GM19025 (cell line): ENCODE results near the gene AOX1.
"Not testable (repeated sequence)": the region's sequence is repeated elsewhere in the genome, so short reads cannot be mapped to it uniquely, and the experiment has no call there.

ENCODE experiments used
- ATAC-seq: cut with Tn5 transposase; IDR thresholded peaks from one replicate; pipeline ENCODE4 v1.9.1; 2021; ENCODE audit warnings: mild to moderate bottlenecking, low read depth, moderate library complexity; ENCODE audit not compliant: unreplicated experiment

AOX1 gene

DNA sequence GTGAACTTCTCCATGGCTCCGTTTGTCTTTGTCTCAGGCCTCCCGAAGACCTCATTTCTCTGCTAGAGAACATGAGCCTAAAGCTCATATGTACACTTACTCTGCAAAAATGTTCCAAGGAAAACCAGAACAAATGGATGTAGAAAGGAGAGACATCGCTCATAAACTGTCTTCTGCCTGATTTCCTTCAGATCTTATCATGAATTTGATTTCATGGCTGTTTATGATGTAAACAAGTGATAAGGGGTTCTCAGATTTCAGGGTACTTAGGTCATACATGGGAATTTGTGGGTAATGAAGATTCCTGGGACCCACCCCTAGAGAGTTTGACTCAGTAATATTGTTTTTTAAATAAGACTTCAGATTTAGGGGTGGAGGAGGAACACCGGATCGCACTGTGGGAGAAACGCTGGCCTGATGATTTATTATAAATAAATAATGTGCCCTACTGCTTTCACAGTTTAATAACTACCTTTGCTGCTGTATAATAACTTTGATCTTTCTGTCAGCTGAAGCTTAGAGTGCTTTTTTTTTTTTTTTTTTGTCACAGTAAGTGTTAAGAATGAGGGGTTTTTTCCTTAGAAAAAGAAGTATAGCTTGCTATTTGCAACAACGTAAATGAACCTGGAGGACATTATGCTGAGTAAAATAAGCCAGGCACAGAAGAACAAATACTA is 14.9 kb downstream of the AOX1 start:
- ATAC-seq = no peak

DNA sequence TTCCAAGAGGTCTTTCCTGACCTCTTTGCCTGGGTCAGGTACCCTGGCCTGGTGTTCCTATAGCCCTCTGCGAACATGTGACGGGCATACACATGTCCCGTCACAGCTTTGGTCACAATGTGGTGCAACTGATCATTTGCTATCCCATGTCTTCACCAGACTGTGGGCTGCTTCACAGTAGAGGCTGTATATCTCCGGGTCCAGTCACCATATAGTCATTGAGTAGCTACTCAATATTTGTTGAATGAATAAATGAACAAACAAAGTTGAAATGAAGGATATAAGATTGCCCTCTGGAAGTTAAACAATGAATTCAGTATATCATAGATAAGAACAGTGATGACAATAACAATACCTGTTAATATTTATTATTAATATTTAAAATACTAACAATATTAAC is 16.8 kb downstream of the AOX1 start:
- ATAC-seq = no peak

DNA sequence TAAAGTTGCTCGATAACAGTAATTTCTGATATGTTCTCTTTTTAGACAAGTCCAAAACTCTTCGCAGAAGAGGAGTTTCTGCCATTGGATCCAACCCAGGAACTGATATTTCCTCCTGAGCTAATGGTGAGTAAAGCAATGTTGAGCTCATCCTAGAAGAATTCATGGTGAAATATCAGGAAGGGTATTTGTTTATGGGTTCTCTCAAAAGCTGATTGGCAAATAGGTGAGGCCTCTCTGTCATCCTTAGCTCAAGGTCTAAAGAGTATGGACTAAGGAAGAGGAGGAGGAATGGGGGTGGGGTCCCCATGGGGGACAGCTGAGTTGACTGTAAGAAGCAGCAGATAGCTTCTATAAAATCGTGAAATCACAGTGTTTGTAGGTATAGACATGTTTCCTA is 18.2 kb downstream of the AOX1 start:
- ATAC-seq = no peak

DNA sequence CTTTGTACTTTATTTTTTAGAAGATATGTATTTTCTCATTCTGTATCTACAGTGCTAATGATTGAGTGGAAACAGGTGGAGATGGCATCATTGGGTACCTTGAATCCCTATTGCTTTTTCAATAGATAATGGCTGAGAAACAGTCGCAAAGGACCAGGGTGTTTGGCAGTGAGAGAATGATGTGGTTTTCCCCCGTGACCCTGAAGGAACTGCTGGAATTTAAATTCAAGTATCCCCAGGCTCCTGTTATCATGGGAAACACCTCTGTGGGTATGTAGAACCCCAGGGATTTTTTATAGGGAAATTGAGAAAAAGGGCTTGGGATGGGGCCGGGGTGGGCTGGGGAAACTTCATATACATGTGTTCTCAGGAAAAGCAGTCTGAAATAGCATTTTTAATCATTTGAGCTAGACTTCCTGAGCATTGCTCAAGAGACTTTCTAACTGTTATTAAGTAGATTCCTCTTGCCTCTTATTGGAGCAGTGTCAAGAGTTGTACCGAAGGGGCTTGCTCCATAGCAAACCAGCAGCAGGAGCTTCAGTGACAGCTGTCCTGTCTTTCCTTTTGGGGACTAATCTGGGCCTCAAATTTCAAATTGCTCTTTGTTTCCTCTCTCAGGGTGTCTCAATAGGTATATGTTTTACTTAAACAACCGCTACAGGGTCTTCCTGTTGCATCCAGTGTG is 18.9 kb downstream of the AOX1 start:
- no peak for ATAC-seq

DNA sequence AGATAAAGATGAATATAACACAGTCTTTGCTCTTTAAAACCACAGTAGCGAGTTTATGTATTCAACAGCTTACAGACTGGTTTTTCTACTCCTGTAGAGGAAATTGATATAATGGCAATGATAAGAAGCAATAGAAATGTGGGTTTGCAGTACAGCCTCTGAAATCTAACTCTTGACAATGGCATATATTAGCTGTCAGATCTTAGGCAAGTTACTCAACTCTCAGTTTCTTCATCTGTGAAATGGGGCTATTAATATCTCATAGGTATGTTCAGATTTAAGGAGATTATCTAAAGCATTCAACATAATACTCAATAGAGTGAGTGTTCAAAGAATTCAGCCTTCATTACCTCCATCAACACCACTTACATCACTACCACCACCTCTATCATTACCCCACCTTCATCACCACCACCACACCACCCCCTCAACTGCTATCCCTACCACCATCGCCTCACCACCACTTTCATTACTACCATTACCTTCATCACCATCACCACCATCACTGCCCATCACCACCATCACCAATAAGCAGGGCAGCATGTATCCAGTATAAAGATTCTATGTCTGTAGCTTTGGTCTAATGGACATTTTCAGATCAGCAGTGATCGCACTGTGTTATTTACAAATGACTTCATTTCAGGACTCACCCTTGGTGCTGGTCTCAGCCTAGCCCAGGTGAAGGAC is 22.7 kb downstream of the AOX1 start:
- no peak for ATAC-seq

DNA sequence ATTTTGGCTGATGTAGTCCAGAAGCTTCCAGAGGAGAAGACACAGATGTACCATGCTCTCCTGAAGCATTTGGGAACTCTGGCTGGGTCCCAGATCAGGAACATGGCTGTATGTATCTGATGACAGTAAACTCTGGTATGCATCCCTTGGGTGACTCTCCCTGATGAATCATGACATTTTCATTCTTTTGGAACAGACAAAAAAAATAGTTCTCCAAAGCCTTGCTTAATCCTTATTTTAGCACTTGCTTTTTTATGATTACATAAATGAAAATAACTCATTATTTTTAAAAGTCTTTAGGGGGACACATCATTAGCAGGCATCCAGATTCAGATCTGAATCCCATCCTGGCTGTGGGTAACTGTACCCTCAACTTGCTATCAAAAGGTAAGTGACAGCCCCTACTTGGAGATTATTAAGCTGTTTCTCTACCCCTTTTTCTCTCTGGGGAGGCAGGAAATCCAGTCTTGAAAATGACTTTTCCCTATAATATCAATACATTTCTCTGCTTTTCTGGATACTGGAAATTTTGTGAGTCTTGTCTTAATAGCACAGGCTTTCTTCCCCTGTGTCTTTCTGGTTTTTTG is 23.3 kb downstream of the AOX1 start:
- ATAC-seq = no peak

DNA sequence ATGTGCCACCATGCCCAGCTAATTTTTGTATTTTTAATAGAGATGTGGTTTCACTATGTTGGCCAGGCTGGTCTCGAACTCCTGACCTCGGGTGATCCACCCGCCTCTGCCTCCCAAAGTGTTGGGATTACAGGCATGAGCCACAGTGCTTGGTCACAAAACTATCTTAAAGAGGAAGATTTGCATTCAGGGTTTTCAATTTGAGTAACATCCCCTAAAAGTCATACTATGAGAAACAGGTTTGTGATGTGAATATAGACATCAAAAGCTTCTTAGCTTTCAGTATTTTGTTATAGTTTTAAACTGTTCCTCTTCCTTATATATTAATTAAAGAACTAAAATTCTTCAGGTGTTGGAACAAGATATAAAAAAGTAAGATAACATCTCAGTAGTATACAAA is 24.4 kb downstream of the AOX1 start:
- not testable (repeated sequence) for ATAC-seq

DNA sequence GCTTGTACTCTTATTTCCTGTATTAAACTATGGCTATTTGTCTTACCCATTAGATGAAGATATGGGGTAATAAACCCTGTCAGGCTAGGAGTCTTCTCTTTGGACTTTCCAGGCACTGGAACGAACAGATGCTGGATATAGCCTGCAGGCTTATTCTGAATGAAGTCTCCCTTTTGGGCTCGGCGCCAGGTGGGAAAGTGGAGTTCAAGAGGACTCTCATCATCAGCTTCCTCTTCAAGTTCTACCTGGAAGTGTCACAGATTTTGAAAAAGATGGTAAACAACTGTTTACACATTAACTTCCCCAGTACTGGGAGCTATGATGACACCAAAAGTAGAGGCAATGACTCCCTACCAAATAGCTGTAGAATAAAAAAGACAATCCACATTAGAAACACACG is 27.9 kb downstream of the AOX1 start:
- no peak for ATAC-seq

DNA sequence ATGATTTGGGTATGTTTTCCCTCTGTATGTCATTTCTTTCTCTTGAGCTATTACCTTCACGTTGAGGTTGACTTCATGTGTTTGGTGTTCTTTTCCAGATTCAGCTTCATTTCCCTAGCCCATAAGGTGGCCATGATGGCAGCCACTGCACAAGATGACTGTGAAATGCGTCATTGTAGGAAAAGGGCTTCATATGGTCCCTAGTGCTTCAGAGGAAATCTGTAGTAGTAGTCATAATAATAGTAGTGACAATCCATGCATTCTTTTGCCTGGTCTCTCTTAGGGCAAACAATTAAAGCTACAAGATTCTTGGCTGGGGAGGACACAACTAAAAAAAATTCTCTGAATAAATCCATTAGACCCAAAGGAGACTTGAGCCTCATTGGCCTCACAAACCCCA is 28.4 kb downstream of the AOX1 start:
- ATAC-seq = no peak

DNA sequence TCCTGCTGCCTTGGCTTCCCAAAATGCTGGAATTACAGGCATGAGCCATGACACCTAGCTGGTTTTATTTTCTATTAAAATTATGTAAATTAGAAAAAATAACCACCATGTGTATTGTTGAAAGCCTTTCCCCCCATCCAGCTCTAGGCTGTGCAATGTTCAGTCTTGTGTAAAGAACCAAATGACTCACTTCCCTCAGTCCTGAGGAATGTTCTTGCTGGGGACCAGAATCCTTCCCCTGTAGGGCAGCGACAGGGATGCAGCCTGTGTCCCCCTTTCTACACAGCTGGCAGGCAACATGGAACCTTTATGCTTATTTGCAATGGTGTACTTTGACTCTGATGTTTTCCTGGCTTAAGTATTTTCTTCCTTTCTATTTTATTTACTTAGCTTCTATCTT is 29.4 kb downstream of the AOX1 start:
- ATAC-seq = no peak

DNA sequence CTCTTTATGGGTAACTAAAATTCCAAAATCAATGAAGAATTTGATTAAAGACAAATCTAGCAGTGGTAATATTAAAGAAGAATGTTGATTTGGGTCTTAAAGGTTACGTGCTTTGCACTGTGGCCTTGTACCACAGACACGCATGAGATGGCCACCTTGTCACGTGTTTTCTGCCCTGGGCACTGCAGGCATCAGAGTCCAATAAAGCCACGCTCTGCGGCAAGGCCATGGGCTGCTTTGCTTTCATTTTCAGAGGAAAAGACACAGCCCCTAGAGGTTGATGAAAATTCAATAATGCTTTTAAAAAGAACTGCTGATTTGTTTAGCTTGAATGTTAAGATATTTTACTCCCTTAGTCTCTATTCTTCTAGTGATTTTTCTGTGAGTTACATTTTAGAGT is 30.4 kb downstream of the AOX1 start:
- ATAC-seq = no peak

DNA sequence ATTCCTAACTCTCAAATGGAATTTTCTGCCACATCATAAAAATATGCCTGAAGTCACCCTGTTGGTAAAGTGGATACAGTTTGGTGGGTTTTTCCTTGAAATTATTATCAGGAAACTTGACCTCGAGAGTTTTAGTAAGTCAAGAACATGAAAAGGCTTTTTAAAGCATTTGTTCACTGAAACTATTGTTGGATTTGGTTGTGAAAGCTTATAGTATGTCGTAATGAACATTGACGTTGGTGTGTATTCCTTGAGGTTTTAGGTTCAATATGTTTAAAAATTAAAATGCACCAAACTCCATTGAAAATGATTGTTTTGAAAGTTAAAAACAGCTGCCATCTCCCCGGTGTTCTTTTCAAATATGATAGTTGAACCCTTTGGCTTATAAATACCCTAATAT is 30.8 kb downstream of the AOX1 start:
- ATAC-seq = no peak

DNA sequence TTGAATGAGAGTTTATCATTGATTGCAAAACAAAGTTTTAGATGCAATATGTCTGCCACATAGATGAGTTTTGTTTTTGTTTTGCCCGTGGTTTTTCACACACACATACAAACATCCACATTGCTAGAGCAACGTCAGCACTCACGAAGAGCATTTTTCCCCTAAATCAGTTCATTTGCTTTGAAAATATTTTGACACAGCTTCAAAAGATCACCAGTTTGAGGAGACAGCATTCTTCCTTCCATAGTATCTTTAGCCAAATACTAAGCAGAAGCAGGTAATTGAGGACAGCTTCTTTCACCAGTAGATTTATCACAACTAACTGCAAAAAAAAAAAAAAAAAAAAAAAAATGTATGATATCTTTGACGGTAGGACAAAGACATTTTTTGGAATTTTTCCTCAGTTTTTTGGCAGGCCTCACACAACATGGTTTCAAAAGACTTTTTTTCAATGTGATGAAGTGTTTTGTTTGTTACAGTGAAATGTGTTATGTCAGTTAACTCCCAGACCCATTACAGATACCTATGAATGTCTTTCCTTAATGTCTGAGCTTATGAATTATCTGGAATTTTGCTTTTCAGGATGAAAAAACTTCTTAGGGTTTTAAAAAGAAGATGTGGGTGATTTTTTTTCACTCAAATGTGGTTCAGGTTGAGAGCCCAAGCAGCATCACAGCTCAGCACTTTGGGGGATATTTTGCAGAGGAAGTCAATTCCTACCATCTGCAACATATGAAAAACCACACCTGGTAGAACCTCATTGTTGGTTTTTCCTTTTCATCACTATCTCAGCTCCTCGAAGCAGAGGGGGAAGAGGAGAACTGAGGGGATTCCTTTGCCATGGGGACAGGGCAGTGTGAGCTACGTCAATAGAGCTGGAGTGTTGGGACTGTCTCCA is 31.6 kb downstream of the AOX1 start:
- ATAC-seq = no peak

DNA sequence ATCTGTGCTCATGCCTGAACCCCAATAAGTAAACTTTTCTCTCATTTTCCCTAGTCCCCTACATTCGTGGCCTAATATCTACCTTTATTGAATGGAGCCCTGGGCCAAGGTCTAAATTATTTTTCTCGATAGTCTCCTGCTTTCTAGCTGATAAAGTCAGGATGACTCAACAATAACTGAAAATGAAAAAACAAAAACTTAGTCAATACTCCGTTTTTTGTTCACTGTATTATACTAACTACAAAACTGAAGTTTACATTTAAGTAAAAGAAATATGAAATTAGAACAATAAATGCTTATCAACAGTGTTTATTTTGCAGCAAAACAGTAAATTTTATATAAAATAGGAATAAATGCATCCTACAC is 32.2 kb downstream of the AOX1 start:
- no peak for ATAC-seq

DNA sequence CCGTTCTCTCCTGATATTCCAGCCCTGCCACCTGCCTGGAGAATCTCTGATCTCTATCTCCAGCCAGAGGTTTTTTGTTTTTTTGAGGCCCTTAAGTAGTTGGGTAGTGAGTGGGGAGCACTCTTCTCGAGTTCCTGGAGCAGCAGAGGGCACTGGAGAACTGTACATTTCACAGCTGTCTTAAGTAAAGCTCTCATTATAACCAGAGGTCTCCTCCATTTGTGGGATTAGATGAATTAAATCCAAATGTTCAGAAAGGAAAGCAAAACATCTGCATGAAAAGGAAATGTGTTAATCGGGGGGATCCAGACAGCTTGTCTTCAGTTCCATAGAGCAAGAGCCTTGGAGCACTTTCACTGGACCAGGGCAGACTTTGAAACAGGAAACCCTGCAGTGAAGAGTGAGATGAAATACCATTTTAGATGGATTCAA is 32.8 kb downstream of the AOX1 start:
- ATAC-seq = no peak

DNA sequence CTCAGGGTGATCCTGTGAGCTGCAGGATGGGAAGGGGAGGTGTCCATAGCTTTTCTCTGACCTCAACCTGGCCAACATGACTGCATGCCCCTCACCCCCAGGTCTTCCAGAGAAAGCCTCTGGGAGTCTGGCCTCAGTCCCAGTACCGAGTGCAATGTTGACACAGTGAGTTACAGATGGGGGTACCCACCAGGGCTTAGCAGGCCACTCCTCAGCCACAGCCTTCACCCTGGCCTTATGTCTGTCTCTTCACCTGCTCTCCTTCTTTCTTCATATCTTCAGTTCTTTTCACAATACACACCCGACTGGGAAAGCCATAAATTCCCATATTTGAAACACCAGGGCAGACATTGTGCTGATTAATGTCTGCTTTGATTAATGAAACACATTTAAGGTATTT is 33.5 kb downstream of the AOX1 start:
- ATAC-seq = no peak

DNA sequence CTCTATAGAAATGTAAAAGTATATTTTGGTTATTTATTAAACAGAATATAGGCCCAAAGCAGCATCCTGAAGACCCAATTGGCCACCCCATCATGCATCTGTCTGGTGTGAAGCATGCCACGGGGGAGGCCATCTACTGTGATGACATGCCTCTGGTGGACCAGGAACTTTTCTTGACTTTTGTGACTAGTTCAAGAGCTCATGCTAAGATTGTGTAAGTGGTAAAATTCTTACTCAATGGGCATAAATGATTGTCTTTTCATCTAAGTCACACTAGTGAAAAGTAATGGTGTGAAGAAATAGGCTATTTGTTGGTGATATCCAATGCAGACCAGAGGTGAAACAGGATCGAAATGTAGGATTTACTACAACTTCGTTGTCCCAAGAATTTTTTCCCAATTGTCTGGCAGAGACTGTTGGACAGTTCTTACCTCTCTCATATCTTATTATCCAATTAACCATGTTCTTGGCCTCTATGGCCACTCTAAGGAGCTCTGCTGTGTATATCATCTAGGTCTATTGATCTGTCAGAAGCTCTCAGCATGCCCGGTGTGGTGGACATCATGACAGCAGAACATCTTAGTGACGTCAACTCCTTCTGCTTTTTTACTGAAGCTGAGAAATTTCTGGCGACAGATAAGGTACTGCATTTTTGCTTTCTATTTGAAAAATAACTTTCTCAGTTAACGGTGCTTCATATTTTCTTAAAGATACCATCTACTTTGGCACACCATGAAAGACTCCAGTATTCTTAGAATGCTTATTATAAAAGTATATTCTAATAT is 35.0 kb downstream of the AOX1 start:
- no peak for ATAC-seq

DNA sequence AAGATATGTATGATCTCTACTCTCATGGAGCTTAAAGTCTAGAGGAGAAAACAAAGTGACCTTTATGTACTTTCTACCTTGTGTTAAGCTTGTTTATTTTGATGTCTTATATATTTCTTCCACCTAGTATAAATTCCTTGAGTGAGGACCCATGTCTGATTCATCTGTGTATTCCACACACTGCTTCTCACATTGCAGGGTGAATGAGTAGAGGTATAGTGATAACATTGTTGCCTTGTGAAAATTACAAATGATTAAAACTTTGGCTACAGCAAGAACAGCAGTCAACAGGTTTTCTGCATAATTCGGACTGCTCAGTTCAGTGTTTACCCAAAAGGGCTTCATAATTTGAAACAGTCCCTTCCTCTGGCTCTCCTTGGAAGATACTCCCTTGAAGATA is 36.3 kb downstream of the AOX1 start:
- ATAC-seq = no peak

DNA sequence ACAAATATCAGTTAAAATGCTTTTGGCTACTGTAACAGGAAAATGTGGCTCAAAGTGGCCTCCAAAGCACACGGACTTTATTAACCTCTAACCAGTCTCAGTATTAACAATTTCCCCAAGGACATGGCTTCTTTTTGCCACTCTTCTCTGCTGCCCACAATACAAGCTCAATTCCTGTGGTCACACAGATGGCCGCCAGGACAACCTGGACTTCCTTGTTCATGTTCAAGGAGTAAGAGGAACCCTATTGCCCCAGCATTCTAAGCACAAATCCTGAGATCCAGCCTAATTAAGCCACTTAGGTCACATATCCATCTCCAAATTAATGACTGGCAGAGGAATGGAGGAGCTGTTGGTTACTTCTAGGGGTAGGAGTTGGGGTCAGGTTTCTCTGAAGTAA is 38.2 kb downstream of the AOX1 start:
- ATAC-seq = no peak

DNA sequence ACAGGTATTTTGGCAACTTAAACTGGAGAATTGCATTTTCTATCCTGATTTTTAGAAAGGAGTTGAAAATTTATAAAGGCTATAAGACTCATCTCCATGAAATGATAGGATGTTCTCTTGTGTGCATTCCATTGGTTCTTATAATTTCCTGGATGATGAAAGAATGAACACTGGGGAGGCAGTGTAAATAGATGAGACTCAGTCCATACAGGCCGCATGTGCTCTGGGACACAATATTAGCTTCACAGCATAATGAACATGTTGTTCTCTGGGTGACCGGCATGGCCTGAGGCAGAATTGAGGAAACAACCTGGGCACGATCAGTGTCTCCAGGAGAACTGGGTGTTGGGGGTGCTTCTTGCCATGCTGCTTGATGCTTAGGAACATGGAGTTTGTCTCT is 38.8 kb downstream of the AOX1 start:
- no peak for ATAC-seq
